Right atrium auricular region (tissue), 2 donors: Measurements from ENCODE around the gene MYOZ1. TPM values are rescaled to one million over a fixed set of nuclear protein-coding genes. Genes with fewer than 3 reads are reported as not detected.
A peak's percentile ranks its signal among the peaks of the same experiment; 100 is the strongest.
"Not testable (repeated sequence)": the region's sequence is repeated elsewhere in the genome, so short reads cannot be mapped to it uniquely, and the experiment has no call there.

ENCODE experiments used
- DNase-seq: peaks from one replicate; pipeline ENCODE4 v3.0.0-alpha.2; 2019; ENCODE audit warnings: low spot score
- H3K27ac ChIP-seq, 2 donors: fragments of 200-600 bp; sonication (generic); 1 replicate in 1 of 2; 2 replicates in 1 of 2; pipeline ENCODE4 v1.5.1; 2016 to 2019
- H3K27me3 ChIP-seq, 2 donors: fragments of 200-600 bp; sonication (generic); one replicate each; pipeline versions ENCODE4 v1.5.1 to v1.6.0; 2017 to 2019
- H3K36me3 ChIP-seq: fragments of 200-600 bp; sonication (generic); one replicate; pipeline ENCODE4 v1.5.1; 2016
- H3K4me1 ChIP-seq, 2 donors: fragments of 200-600 bp; sonication (generic); one replicate each; pipeline versions ENCODE4 v1.5.1 to v1.6.0; 2017 to 2019
- H3K4me3 ChIP-seq, 2 donors: fragments of 200-600 bp; sonication (generic); 1 replicate in 1 of 2; 2 replicates in 1 of 2; pipeline ENCODE4 v1.5.1; 2017 to 2019; ENCODE audit warnings: mild to moderate bottlenecking in 1 of 2, moderate library complexity in 1 of 2
- H3K9me3 ChIP-seq, 2 donors: fragments of 200-600 bp; sonication (generic); one replicate each; pipeline ENCODE4 v1.5.1; 2019
- CTCF ChIP-seq, 2 donors: fragments of 200-600 bp; sonication (generic); IDR thresholded peaks; one replicate each; pipeline ENCODE4 v1.5.1; 2019; ENCODE audit warnings: antibody characterized with exemption in 2 of 2
- total RNA-seq, 2 donors: library from RNA; depleted of rRNA; stranded (reverse); fragments of >200 nt; gene quantifications; one replicate each; pipeline ENCODE4 v1.1.0, GENCODE V29; 2016

MYOZ1 gene
- total RNA-seq, 2 donors from 2014 or later: 2.3 to 51.0 TPM

- DNase-seq: no peak
- TF ChIP-seq CTCF (IDR thresholded peaks at IDR 0.05): no peak
- no peaks in the 10 kb centered on the region for H3K27me3 ChIP-seq
These were observed 16.0 kb downstream of the MYOZ1 start for GRCh38 chr10:73625004-73625883.

GRCh38 chr10:73623056-73623455 lies 18.2 kb downstream of the MYOZ1 start:
- no peak for TF ChIP-seq CTCF (IDR thresholded peaks at IDR 0.05)
- Histone ChIP-seq H3K36me3 (no peaks in the 10 kb centered on the region), H3K4me1 (peaks cover 0 to 14% of the 10 kb centered on the region in 2 donors), H3K9me3 (no peaks in the 10 kb centered on the region), H3K27me3 (no peaks in the 10 kb centered on the region), H3K4me3 (no peak overlapping the region), H3K27ac (no peak overlapping the region)
- DNase-seq: no peak

More at GRCh38 chr10:73625004-73625883, 16.0 kb downstream of the MYOZ1 start:
- Histone ChIP-seq H3K9me3 (no peaks in the 10 kb centered on the region), H3K4me1 (peaks cover 0 to 14% of the 10 kb centered on the region in 2 donors), H3K27ac (peak overlapping the region; percentile 76 to 84), H3K4me3 (peak overlapping the region; percentile 83 to 88), H3K36me3 (no peaks in the 10 kb centered on the region)

DNA sequence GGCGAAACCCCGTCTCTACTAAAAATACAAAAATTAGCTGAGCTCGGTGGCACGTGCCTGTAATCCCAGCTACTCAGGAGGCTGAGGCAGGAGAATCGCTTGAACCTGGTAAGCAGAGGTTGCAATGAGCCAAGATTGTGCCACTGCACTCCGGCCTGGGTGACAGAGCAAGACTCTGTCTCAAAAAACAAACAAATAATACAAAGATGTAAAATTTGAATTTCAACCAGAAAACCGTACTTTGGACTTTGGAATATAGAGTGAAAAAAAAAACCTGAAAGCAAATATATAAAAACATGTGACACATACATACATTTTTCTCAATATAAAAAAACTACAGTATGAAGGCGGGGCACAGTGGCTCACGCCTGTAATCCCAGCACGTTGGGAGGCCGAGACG lies 20.3 kb downstream of the MYOZ1 start:
- not testable (repeated sequence) for H3K4me3 ChIP-seq, H3K27ac ChIP-seq, DNase-seq, H3K36me3 ChIP-seq, H3K4me1 ChIP-seq, H3K9me3 ChIP-seq, H3K27me3 ChIP-seq

DNA sequence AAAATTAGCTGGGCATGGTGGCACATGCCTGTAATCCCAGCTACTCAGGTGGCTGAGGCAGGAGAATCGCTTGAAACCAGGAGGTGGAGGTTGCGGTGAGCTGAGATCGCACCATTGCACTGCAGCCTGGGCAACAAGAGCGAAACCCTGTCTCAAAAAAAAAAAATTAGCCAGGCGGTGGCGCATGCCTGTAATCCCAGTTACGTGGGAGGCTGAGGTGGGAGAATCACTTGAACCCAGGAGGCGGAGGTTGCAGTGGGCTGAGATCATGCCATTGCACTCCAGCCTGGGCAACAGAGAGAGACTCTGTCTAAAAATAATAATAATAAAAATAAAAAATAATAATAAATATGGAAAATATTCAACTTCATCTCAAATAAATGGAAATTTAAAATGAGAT lies 24.1 kb downstream of the MYOZ1 start:
- DNase-seq, H3K27me3 ChIP-seq, H3K36me3 ChIP-seq, H3K4me1 ChIP-seq, H3K4me3 ChIP-seq, H3K9me3 ChIP-seq, H3K27ac ChIP-seq: not testable (repeated sequence)

GRCh38 chr10:73614720-73615119 lies 26.6 kb downstream of the MYOZ1 start:
- H3K9me3 ChIP-seq: no peaks in the 10 kb centered on the region
- no peaks in the 10 kb centered on the region for H3K4me1 ChIP-seq
- no peak for TF ChIP-seq CTCF (IDR thresholded peaks at IDR 0.05)
- no peak for DNase-seq
- H3K36me3 ChIP-seq: no peaks in the 10 kb centered on the region
- no peak overlapping the region for H3K27ac ChIP-seq
- H3K27me3 ChIP-seq: no peaks in the 10 kb centered on the region
- H3K4me3 ChIP-seq: no peak overlapping the region

GRCh38 chr10:73609116-73609515 lies 32.2 kb downstream of the MYOZ1 start:
- no peak for DNase-seq
- TF ChIP-seq CTCF (IDR thresholded peaks at IDR 0.05): no peak
- H3K9me3 ChIP-seq: no peaks in the 10 kb centered on the region

GRCh38 chr10:73601486-73601921 lies 39.8 kb downstream of the MYOZ1 start:
- Histone ChIP-seq H3K27ac (no peak overlapping the region), H3K9me3 (no peaks in the 10 kb centered on the region), H3K4me1 (no peaks in the 10 kb centered on the region), H3K36me3 (no peaks in the 10 kb centered on the region), H3K27me3 (no peaks in the 10 kb centered on the region), H3K4me3 (no peak overlapping the region)
- TF ChIP-seq CTCF (IDR thresholded peaks at IDR 0.05): no peak
- no peak for DNase-seq

More at GRCh38 chr10:73609116-73609515, 32.2 kb downstream of the MYOZ1 start:
- no peak overlapping the region for H3K27ac ChIP-seq
- no peaks in the 10 kb centered on the region for H3K27me3 ChIP-seq
- no peak overlapping the region for H3K4me3 ChIP-seq
- H3K36me3 ChIP-seq: no peaks in the 10 kb centered on the region
- H3K4me1 ChIP-seq: no peaks in the 10 kb centered on the region
